HG02642 (cell line): Measurements from ENCODE around the gene MUC12.

ENCODE experiments used
- ATAC-seq: cut with Tn5 transposase; IDR thresholded peaks from one replicate; pipeline ENCODE4 v1.9.1; 2021; ENCODE audit warnings: mild to moderate bottlenecking; ENCODE audit not compliant: unreplicated experiment, poor library complexity

Gene MUC12

GRCh38 chr7:100951888-100952560 is 17.3 kb upstream of the MUC12 start:
- no peak for ATAC-seq

DNA sequence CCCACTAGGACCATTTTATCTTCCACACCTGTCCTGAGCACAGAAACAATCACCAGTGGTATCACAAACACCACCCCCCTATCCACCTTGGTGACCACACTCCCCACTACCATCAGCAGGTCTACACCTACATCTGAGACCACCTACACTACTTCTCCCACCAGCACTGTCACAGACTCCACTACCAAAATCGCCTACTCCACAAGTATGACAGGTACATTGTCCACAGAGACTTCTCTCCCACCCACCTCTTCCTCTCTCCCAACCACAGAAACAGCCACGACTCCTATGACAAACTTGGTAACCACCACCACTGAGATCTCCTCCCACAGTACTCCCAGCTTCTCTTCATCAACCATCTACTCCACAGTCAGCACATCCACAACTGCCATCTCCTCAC is 16.7 kb upstream of the MUC12 start:
- ATAC-seq, result no peak

GRCh38 chr7:100957832-100958421 is 11.4 kb upstream of the MUC12 start:
- ATAC-seq, result no peak

DNA sequence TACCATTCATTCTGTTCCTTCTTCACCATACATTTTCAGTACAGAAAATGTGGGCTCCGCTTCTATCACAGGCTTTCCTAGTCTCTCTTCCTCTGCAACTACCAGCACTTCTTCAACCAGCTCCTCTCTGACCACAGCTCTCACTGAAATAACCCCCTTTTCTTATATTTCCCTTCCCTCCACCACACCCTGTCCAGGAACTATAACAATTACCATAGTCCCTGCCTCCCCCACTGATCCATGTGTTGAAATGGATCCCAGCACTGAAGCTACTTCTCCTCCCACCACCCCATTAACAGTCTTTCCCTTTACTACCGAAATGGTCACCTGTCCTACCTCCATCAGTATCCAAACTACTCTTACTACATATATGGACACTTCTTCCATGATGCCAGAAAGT is 9.5 kb upstream of the MUC12 start:
- ATAC-seq, result no peak

DNA sequence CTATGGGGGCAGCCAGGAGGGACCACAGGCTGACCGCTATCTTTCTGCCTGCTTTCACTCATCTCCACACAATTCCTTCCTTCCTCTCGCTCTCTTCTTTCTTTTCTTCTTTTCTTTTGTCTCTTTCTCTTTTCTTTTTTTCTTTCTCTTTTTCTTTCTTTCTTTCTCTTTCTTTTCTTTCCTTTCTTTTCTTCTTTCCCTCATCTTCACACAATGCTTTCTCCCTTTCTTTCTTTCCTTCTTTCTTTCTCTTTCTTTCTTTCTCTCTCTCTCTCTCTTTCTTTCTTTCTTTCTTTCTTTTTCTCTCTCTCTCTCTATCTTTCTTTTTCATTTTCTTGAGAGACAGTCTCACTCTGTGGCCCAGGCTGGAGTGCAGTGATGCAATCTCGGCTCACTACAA is 6.8 kb upstream of the MUC12 start:
- no peak for ATAC-seq

- ATAC-seq, result no peak
These were observed 6.0 kb upstream of the MUC12 start for GRCh38 chr7:100963386-100963785.

- no peak for ATAC-seq
These were observed 5.5 kb upstream of the MUC12 start for GRCh38 chr7:100963874-100964273.

- no peak for ATAC-seq
These were observed 4.7 kb upstream of the MUC12 start for GRCh38 chr7:100964630-100965029.

DNA sequence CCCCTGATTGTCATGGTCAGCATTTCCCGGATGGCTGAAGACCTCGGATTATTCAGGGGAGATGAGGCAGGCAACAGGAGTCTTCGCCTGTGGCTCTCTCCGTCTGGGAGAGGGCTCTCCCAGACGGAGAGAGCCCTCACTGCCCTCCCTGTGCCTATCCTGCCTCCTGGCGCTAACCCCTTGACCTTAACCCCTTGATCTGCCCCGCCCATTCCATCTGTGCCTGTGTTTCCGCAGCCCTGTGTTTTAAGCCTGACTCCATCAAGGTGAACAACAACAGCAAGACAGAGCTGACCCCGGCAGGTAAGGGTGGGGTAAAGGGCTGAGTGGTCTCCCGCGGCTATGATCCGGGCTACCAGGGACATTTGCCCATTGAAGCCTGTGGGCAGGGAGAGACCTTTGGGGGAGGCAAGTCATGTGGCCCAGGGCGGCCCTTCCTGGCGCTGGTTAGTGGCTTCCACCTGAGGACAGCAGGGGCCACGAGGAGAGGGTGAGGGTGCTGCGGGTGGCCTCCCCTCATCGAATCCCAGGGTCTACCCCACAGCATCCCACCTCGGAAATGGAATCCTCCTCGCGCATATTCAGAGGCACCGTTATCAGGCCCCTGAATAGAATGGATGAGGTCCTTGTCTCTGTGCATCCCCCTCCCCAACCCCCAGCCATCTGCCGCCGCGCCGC is 4.2 kb upstream of the MUC12 start:
- no peak for ATAC-seq

DNA sequence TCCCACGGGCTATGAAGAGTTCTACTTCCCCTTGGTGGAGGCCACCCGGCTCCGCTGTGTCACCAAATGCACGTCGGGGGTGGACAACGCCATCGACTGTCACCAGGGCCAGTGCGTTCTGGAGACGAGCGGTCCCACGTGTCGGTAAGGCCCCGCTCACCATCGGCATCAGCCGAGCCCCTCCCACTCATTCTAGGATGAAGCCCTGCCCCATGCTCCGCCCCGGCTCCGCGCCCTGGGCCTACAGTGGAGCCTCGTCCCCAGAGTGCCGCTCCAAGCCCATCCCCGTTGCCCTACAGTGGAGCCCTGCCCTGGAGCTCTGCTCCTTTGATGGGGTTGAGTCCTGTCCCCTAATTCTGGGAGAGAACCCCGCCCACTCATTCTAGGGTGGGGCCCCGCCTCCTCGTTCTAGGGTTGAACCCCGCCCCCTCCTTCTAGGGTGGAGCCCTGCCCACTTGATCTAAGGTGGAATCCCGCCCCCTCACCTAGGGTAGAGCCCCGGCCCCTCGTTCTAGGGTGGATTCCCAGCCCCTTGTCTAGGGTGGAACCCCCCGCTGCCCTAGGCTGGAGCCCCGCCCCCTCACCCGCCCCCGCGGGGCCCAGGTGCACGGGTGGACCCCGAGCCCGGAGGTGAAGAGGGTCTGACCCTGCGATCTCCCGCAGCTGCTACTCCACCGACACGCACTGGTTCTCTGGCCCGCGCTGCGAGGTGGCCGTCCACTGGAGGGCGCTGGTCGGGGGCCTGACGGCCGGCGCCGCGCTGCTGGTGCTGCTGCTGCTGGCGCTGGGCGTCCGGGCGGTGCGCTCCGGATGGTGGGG is 3.4 kb upstream of the MUC12 start:
- ATAC-seq, result peak; percentile 60

DNA sequence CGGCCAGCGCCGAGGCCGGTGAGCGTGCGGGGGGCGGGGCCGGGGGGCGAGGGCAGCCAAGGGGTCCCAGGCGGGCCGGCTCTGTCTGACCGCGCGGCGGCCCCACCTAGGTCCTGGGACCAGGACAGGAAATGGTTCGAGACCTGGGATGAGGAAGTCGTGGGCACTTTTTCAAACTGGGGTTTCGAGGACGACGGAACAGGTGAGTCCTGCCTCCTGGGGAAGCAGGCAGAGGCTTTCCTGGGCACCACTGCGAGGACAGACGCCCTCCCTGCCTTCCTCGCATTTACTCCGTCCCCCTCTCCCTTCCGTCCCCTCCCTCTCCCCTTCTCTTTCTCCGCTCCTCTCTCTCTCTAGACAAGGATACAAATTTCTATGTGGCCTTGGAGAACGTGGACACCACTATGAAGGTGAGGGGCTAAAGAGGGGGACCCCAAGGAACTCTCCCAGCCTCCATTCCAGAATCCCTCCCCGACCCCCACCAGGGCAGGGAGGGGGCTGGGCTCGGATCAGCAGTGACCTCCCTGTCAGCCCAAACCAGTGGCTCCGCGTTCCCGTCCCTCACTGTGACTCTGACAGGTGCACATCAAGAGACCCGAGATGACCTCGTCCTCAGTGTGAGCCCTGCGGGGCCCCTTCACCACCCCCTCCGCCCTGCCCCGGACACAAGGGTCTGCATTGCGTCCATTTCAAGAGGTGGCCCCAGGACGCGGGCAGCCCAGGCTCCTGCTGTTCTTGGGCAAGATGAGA is 2.6 kb upstream of the MUC12 start:
- ATAC-seq, result no peak

- no peak for ATAC-seq
These were observed 2.0 kb upstream of the MUC12 start for GRCh38 chr7:100967292-100967863.

- no peak for ATAC-seq
These were observed 1.3 kb upstream of the MUC12 start for GRCh38 chr7:100968031-100968430.

- no peak for ATAC-seq
These were observed 715 bp upstream of the MUC12 start for GRCh38 chr7:100968650-100969049.

- ATAC-seq, result no peak
These were observed 2.0 kb downstream of the MUC12 start for GRCh38 chr7:100971111-100972001.

DNA sequence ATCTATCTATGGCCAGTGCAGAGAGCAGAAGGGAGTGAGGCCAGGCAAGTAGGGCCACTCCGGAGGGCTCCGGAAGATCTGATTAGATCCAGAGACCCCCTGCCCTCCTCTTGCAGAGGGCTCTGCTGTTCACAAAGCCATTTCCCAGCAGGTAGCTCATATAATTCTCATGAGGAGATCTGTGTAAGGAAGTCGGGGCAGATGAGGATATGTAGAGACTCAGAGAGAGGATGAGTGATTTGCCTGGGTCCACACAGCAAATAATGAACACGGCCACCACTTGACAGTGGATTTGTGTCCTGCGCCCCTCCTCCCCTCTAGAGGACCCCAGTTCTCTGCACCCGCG is 2.6 kb downstream of the MUC12 start:
- no peak for ATAC-seq

DNA sequence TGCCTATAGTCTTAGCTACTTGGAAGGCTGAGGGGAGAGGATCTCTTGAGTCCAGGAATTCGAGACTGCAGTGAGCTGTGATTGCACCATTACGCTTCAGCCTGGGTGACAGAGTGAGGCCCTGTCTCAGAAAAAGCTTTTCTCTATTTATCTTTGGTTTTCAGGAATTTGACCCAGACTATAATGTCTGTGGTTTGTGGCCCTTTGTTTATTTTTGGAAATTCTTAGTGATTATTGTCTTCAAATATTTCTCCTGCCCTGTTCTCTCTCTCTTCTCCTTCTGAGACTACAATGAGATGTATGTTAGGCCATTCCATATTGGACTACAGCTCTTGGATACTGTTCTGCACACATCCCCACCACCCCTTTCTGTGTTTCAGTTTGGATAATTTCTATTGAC is 4.7 kb downstream of the MUC12 start:
- no peak for ATAC-seq

DNA sequence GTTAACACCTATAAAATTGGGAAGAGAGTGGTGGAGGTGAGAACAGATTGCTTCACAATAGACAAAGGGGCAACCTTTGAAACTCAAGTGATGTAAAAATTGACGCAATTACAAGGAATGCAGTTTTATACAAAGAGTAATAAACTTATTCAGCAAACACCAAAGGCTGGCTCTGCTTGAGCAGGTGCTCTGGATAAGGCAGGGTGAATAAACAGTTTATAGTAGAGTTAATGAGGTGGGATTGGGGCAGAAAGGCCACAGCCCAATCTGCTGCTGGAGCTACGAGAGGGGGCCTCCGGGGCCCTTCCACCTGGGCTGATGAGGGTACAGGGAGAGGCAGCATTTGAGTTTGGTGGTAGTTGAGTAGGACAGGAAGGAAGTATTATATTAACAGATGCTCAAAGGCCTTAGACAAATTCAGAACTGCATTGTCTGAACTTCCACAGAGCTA is 6.0 kb downstream of the MUC12 start:
- no peak for ATAC-seq

- ATAC-seq, result no peak
These were observed 8.9 kb downstream of the MUC12 start for GRCh38 chr7:100978300-100978699.
